Measurements from ENCODE around the gene ZMYND10. TPM values are rescaled to one million over a fixed set of nuclear protein-coding genes. Genes with fewer than 3 reads are reported as not detected.
A peak's percentile ranks its signal among the peaks of the same experiment; 100 is the strongest.

ZMYND10 gene
- total and polyA plus RNA-seq, 9 of the 15 experiments (the other 6 are each of a cell fraction or from before 2014, with no cell fraction given), result 0.20 to 2.8 (median 0.70) TPM

DNA sequence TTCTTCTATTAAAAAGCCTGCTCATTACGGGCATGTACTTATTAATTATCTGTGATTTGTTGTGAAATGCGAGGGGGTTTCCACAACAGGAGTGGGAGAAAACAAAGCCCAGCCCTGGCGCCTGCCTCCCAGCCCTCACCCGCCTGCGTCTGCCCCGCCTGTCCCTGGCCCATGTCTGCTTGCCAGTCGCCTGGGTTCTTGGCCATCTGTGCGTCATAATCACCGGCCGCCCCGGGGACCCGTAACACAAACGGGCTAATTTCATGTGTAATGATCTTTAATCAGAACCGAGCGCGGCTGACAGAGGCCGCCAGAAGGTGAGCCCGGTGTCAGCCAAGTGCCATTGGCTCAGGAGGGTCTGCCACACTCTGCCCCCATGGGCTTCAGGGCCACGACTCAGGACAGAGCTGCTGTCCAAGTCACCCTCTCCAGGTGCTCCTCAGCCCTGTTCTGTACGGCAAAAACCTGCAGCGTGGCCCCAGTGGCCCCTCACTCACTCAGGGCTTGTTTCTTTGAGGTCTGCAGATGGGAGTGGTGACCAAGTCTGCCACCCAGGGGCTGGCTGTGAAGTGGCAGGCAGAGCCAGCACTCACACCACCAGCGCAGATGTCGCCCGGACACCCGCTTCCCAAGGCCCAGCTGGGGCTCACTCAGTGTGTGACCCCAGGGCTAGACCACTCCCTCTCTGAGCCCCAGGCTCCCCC is 42.6 kb upstream of the ZMYND10 start (continued):
- TF ChIP-seq, protein P1, sequence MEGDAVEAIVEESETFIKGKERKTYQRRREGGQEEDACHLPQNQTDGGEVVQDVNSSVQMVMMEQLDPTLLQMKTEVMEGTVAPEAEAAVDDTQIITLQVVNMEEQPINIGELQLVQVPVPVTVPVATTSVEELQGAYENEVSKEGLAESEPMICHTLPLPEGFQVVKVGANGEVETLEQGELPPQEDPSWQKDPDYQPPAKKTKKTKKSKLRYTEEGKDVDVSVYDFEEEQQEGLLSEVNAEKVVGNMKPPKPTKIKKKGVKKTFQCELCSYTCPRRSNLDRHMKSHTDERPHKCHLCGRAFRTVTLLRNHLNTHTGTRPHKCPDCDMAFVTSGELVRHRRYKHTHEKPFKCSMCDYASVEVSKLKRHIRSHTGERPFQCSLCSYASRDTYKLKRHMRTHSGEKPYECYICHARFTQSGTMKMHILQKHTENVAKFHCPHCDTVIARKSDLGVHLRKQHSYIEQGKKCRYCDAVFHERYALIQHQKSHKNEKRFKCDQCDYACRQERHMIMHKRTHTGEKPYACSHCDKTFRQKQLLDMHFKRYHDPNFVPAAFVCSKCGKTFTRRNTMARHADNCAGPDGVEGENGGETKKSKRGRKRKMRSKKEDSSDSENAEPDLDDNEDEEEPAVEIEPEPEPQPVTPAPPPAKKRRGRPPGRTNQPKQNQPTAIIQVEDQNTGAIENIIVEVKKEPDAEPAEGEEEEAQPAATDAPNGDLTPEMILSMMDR (IDR thresholded peaks at IDR 0.05 in 2 of 3, conservative IDR thresholded peaks at IDR 0.05 in 1 of 3; ENCODE audit: insufficient read depth in 2 of 3, low read depth in 1 of 3, low read length in 3 of 3), result peak; percentile 42 to 48 (median 46); a peak in 5 of 6 replicates
- TF ChIP-seq RAD21 (CRISPR knock-in tag; conservative IDR thresholded peaks at IDR 0.05 in 1 of 2, IDR thresholded peaks at IDR 0.05 in 1 of 2), result peak in 1 of 2 experiments; percentile 43; a peak in 1 of 4 replicates

DNA sequence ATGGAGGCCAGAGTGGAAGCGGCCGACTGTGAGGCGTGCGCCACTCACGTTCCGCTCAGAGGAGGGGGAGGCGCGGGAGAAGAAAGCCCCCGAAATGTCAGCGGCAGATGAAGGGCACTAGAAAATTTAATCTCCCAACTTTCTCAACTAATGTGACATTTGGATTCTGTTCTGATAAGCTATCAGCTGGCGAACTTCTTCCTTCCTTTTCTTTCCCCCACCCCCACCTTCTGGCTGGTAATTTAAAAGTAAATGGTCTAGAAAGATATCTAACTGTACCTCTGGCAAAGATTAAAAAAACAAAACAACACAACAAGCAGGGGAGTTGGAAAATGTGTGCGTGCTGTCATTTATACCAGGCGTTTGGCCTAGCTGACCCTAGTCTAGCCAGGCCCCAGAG is 40.2 kb upstream of the ZMYND10 start:
- H3K4me1 ChIP-seq (replicated peaks in 1 of 2; ENCODE audit: control insufficient read depth in 2 of 2, insufficient read depth in 2 of 2, low read length in 2 of 2), result peaks cover 4 to 33% of the 10 kb centered on the region in 2 experiments; a peak in 2 of 5 replicates
- POLR2A ChIA-PET, result no interaction called here
- BruUV-seq (replicated peaks), result no TSS peak
- intact Hi-C loops (cut with micrococcal nuclease) (no loop called here), in situ Hi-C loops (cut with MboI) (no loop called here)
- TF ChIP-seq WHSC1 (IDR thresholded peaks at IDR 0.05; ENCODE audit: low read length) (no peak), CBFA2T3 (IDR thresholded peaks at IDR 0.05) (peak; percentile 11; the same call in 1 of the 2 replicates)
- FAIRE-seq (no peak), ATAC-seq (no peak), DNase-seq (ENCODE audit: extremely low read depth in 1 of 4, low spot score in 3 of 4) (no peak)
- no peak overlapping the region for H3K4me2 ChIP-seq (ENCODE audit: insufficient read depth, low read length)
- H3K27ac ChIP-seq (ENCODE audit: extremely low read depth, low read depth, low read length), result no peak overlapping the region
- CTCF ChIA-PET (ENCODE audit: low intra/inter-chr PET ratio), result no interaction called here
- H3K9me1 ChIP-seq (ENCODE audit: control insufficient read depth, insufficient read depth, low read length), result no peaks in the 10 kb centered on the region
- peaks cover 0 to 43% of the 10 kb centered on the region in 2 experiments; a peak in 4 of 5 replicates for H3K27me3 ChIP-seq (ENCODE audit: control insufficient read depth in 2 of 2, insufficient read depth in 2 of 2, low read length in 2 of 2)
- no peak overlapping the region for H2AFZ ChIP-seq (ENCODE audit: low read depth, low read length)
- H3K9ac ChIP-seq (ENCODE audit: insufficient read depth in 1 of 2, low read depth in 2 of 2, low read length in 2 of 2), result peak overlapping the region in 1 of 2 experiments; percentile 76; a peak in 2 of 4 replicates
- WGBS (ENCODE audit: insufficient coverage, low coverage, missing lambda C conversion rate), result 5% methylated on average over 12 of the region's 13 CpGs
- H4K20me1 ChIP-seq (replicated peaks; ENCODE audit: control insufficient read depth, insufficient read depth, low read length), result no peaks in the 10 kb centered on the region
- no peaks in the 10 kb centered on the region for H3K79me2 ChIP-seq (ENCODE audit: control insufficient read depth, insufficient read depth, low read length)
- H3K36me3 ChIP-seq (ENCODE audit: control insufficient read depth, insufficient read depth, low read length), result no peaks in the 10 kb centered on the region
- no peaks in the 10 kb centered on the region for H3K9me3 ChIP-seq (replicated peaks; ENCODE audit: control insufficient read depth, insufficient read depth, low read depth, low read length)
- H3K4me3 ChIP-seq, result no peak overlapping the region

Data from K562 (cell line).